Measurements from ENCODE around the gene FAM186B.
"Not testable (repeated sequence)": the region's sequence is repeated elsewhere in the genome, so short reads cannot be mapped to it uniquely, and the experiment has no call there.

Gene FAM186B, protein sequence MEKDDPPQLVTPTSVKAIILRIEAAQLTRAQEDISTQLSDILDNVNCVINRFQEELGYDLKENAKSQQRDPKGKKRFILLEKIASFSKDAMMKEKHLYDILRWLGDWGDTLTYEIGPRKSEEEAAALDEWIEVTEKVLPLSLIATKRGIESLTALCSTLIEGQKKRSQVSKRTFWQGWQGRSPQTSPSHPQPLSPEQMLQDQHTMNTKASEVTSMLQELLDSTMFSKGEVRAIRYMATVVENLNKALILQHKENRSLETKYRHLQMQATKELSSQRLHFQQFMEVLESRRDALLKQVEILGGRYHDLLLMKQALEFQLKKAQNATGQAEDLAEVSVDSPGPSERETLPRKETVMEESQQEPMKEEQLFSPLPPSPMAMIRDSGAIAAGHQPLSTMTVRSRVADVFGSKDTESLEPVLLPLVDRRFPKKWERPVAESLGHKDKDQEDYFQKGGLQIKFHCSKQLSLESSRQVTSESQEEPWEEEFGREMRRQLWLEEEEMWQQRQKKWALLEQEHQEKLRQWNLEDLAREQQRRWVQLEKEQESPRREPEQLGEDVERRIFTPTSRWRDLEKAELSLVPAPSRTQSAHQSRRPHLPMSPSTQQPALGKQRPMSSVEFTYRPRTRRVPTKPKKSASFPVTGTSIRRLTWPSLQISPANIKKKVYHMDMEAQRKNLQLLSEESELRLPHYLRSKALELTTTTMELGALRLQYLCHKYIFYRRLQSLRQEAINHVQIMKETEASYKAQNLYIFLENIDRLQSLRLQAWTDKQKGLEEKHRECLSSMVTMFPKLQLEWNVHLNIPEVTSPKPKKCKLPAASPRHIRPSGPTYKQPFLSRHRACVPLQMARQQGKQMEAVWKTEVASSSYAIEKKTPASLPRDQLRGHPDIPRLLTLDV

DNA sequence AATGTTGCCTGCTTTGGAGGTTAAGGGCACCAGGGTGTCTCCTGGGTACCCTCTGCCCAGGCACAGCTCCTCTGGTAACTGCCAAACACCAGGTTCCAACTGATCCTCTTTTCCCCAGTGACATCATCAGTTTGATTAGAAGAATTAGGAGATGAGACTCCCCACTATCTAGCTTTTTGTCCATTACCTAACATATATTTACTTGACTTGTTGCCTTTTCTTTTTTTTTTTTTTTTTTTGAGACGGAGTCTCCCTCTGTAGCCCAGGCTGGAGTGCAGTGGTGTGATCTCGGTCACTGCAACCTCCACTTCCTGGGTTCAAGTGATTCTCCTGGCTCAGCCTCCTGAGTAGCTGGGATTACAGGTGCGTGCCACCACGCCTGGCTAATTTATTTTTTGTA is at the start of gene FAM186B:
Gene FAM186B (minus strand): TSS at position 101 of the 400 bp plus-strand sequence. CDS start 162 bp downstream, outside the sequence.
- not testable (repeated sequence) for DNase-seq

DNA sequence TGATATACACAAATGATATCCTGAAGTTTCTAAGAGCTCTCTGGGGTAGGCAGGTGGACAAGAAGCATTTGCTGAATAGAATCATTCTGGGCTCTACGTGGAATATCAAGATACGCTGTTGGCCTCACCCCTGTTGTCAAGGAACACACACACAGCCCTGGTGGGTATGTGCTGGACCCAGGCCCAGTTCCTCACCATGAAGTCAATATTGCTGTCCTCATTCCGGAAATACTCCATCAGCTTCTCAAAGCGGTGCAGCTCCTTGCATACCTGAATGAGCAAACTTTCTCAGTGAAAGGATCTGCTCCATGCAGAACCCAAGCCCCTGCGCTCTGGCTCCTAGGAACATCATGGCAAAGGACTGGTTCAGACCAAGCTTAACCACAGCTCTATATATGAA is 49.3 kb upstream of the FAM186B start:
- DNase-seq = no peak

GRCh38 chr12:49652921-49653520 is 47.6 kb upstream of the FAM186B start:
- DNase-seq = no peak

- no peak for DNase-seq
Observed at GRCh38 chr12:49651855-49652254, 46.4 kb upstream of the FAM186B start.

GRCh38 chr12:49649892-49650291 is 44.5 kb upstream of the FAM186B start:
- no peak for DNase-seq

- no peak for DNase-seq
Observed at GRCh38 chr12:49649445-49649844, 44.0 kb upstream of the FAM186B start.

DNA sequence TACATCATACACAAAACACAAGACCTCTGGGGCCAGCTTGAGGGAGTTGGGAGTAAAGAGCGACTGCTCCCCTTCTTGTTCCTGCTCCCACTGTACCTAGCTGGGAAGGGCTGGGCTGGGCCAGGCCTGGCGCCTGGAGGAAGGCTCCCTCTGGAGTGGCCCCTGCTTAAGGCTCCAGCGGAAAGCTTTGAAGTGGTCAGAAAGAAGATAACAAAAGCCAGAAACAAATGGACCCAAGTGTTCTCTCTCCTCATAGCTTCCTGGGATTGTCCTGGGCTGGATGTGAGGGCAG is 43.2 kb upstream of the FAM186B start:
- no peak for DNase-seq

- no peak for DNase-seq
Observed at GRCh38 chr12:49647827-49648711, 42.6 kb upstream of the FAM186B start.

GRCh38 chr12:49646871-49647654 is 41.6 kb upstream of the FAM186B start:
- no peak for DNase-seq

- DNase-seq = no peak
Observed at GRCh38 chr12:49646331-49646830, 40.9 kb upstream of the FAM186B start.

DNA sequence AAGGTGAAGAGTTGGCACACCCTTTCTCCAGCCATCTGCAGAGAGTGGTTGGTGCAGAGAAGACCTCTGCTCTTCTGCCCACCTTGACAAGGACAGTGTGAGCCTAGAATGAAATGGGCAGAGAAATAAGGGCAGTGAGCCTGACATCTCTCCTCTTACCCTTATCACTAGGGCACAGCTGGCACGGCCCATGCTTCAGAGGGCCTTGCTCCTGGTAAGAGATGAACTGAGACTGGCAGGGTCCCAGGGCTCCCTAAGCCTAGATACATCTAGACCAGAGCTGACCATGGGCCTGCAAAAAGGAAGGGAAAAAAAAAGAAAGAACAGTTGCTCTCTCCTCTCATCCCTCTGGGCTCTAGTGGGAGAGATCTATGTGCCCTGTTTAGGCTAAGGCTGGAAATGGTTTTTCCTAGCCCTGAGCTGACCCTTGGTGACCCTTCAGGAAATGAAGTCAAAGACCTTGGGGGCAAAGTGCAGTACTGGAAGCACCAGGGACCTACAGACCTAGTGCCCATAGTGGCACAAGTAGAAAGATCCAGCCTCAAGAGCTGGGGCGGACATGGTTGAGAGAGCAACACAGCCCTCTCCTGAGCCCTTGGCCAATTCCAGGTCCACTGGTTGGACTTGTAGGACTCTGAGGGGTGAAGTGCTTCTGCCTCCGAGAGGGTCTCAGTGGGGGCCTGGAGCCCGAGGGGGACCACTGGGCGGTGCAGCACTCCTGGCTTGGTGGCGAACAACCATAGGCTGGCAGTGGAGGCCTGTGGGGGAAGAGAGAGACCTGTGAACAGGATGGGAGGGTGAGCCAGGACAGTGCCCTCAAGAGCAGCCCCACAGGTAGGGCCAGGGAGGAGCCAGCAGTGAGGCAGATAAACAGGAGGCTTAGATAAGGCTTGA is 40.0 kb upstream of the FAM186B start:
- no peak for DNase-seq

GRCh38 chr12:49644620-49644994 is 39.2 kb upstream of the FAM186B start:
- peak in 1 of 2 experiments; percentile 56 for DNase-seq

DNA sequence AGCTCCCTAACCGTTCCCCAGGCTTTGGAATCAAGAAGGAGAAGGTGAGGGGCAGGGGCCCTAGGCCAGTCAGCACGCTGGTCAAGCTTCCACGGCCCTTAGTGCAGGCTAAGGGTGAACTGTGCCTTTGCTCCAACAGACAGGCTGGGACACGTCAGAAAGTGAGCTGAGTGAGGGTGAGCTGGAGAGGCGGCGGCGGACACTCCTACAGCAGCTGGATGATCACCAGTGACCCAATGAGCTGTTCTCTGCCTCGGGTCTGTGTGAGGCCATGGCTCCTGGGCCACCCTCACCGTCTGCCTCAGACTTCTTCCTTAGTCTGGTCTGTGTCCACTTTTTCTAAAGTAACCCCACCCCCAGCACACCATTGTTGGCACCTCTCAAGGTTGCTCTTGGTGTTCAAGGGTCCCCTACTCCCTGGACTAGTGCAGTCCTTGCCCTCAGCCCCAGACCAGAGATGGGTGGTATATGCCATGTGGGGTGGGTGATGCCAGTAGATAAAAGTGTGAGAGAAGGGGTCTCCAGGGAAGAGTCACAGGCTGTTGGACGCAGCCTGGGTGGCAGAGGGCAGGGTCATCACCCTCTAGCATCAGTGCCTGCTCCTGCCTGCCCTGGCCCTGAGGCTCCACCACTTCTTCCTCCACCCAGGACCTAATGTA is 38.7 kb upstream of the FAM186B start:
- DNase-seq = no peak

GRCh38 chr12:49643135-49643534 is 37.7 kb upstream of the FAM186B start:
- no peak for DNase-seq

DNA sequence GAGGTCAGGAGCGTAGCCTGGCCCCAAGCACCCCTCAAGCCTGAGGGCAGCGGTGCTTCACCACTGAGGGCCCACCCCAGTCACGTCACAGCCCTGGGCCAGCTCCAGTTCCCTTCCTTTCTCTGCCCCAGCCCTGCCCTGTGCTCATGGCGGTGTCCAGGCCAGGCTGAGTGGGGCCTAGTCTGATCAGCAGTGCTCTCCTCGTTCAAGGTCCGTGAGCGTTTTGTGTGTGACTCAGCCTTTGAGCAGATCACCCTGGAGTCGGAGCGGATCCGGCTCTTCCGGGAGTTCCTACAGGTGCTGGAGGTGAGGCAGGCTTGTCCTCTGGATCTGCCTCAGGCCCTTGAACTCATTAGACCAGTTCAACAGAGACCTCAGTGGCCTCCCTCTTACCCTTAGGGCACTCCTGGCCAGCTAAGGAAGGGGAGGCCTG is 36.9 kb upstream of the FAM186B start:
- no peak for DNase-seq

DNA sequence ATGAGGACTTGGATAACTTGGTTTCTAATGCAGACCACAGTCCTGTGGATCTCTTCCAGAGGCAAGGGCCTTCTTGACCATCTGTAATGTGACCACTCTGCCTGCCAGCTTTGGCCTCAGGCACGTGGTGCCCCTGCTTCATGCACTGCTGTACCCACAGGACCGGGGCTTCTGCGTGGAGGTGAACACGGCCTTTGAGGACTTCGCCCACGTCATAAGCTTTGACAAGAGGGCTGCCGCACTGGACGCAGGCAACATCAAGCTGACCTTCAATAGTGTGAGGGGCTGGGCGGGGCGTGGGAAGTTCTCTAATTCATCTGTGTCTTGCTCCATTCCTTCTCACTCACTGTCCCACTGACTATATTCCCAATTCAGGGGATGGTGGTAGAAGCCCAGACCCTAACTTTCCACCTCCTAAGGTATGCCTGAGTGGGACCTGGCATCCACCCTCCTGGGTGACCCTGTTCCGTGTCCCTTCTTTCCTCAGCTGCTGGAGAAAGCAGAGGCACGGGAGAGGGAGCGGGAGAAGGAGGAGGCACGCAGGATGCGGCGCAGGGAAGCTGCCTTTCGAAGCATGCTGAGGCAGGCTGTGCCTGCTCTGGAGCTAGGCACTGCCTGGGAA is 36.4 kb upstream of the FAM186B start:
- no peak for DNase-seq

- DNase-seq = peak in 1 of 2 experiments; percentile 18
Observed at GRCh38 chr12:49636979-49637755, 31.7 kb upstream of the FAM186B start.

GRCh38 chr12:49636574-49636973 is 31.1 kb upstream of the FAM186B start:
- DNase-seq = no peak

- DNase-seq = no peak
Observed at GRCh38 chr12:49635656-49636055, 30.2 kb upstream of the FAM186B start.
